A549 treated with CORT108297 at 1 μM for 4 hours (cell line): ENCODE measurements around the gene DEUP1. TPM values are rescaled to one million over a fixed set of nuclear protein-coding genes. Genes with fewer than 3 reads are reported as not detected.

Source experiments
- total RNA-seq: library from RNA; stranded (reverse); fragments of 200-300 nt; extraction: Qiagen RNA extraction; gene quantifications from 5 replicates; pipeline ENCODE4 v1.2.3, GENCODE V29; 2022

DEUP1 gene
- not detected in 5 replicates for total RNA-seq

GRCh38 chr11:93330446-93330984, at the start of gene DEUP1:
Gene DEUP1, plus strand, starts transcription at chr11:93330742. Its CDS starts 1,518 bp downstream, at chr11:93332260.

Other genes with a start within 250 kb of the DEUP1 start
- 13.2 to 17.8 TPM (median 16.3 TPM) in 5 replicates for gene SLC36A4, start 132.8 kb upstream of the DEUP1 start, total RNA-seq
- gene SMCO4, start 212.6 kb downstream of the DEUP1 start, total RNA-seq: 14.0 to 20.2 TPM (median 18.5 TPM) in 5 replicates